ENCODE data around the gene GASK1B.

Gene GASK1B

DNA sequence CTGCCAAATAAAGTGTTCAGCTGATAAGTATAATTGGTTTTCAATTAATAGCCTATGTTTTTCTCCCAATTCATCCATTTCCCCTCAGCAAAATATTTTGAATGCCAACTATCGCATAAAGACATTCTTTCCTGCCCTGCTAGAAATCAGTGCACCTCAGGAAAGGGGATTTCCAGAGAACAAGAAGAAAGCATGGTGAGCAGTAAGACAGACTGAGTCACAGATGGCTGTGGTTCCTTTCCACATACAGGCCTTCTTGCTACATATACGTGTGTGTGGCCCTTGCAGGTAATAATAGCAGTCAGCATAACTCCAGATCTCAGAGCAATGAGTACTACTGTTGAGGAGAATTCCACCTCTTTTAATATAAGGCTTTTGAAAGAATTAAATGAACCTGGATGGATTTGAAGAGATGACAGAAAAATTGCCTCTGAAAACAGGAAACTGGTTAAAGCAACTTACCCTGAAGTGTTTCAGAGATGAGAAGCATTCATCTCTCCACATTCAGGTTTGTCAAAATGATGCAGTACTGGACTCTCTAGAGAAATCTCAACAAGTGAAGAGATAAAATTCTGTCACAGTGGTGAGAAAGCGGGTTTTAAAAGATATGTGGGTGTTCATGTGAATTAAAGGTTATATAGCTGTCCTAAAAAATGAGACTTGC is 13.6 kb downstream of the GASK1B start:
- H3K27ac ChIP-seq (ENCODE audit: low read length, poor library complexity, severe bottlenecking) = peak overlapping the region; percentile 91
- no peak overlapping the region for H2BK15ac ChIP-seq (ENCODE audit: low read depth, poor library complexity, severe bottlenecking)
- no peak overlapping the region for H3K14ac ChIP-seq (ENCODE audit: low read length in 2 of 2)
- H4K8ac ChIP-seq (ENCODE audit: low read length) = peak overlapping the region; percentile 80
- peaks cover 0 to 27% of the 10 kb centered on the region in 2 experiments for H3K36me3 ChIP-seq (ENCODE audit: control insufficient read depth in 1 of 2, insufficient read depth in 2 of 2, low read depth in 1 of 2, low read length in 2 of 2)
- no peak overlapping the region for H3K23ac ChIP-seq (ENCODE audit: low read length in 2 of 2)
- H3K4me3 ChIP-seq (ENCODE audit: insufficient read depth in 1 of 2, low read depth in 1 of 2, low read length in 2 of 2) = no peak overlapping the region
- H3K9ac ChIP-seq (ENCODE audit: low read length) = peak overlapping the region; percentile 65
- H4K91ac ChIP-seq (ENCODE audit: low read length) = no peak overlapping the region
- peaks cover 2% of the 10 kb centered on the region for H3K4me1 ChIP-seq (ENCODE audit: control insufficient read depth, insufficient read depth, low read depth, low read length)
- H3K9me3 ChIP-seq (ENCODE audit: control insufficient read depth, low read length) = no peaks in the 10 kb centered on the region
- H3K27me3 ChIP-seq (ENCODE audit: control insufficient read depth in 1 of 2, insufficient read depth in 1 of 2, low read length in 2 of 2) = no peaks in the 10 kb centered on the region
- H3K4me2 ChIP-seq (ENCODE audit: low read length, poor library complexity, severe bottlenecking) = no peak overlapping the region
- H2BK5ac ChIP-seq (ENCODE audit: low read depth, low read length, poor library complexity, severe bottlenecking) = no peak overlapping the region
- H3K79me1 ChIP-seq (replicated peaks; ENCODE audit: low read length, poor library complexity, severe bottlenecking) = peaks cover 11% of the 10 kb centered on the region
- H3K18ac ChIP-seq (ENCODE audit: low read depth in 1 of 2, low read length in 2 of 2) = peak overlapping the region in 1 of 2 experiments; percentile 13
- H2BK12ac ChIP-seq (ENCODE audit: low read length in 2 of 2) = no peak overlapping the region
- peak; percentile 84 for DNase-seq
- peak overlapping the region in 1 of 2 experiments; percentile 46 for H3K4ac ChIP-seq (ENCODE audit: low read depth in 1 of 2, low read length in 2 of 2)
- H2AK5ac ChIP-seq (ENCODE audit: low read length, severe bottlenecking) = no peak overlapping the region
- no peak overlapping the region for H2AFZ ChIP-seq (ENCODE audit: low read depth, low read length)
- H2BK120ac ChIP-seq (ENCODE audit: low read depth, low read length) = no peak overlapping the region
- 70% methylated on average over 2 of the region's 3 CpGs for WGBS

DNA sequence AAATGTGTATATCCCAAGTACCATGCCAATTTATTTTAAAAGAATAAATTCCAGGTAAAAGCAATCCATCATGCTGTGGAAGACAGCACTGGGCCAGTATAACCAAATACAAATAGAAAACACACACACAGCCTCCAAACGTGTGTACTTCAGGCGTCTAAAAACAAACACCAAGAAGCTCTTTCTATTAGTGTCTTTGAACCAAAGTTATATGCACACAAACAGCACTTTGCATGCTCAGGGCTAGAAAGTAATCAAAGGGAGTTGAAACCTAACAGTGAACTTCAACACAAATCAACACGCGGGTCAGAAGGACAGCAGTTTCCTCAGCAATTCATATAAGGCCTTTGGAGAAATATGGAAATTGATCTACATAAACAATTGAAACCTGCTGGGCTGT is 15.4 kb downstream of the GASK1B start:
- no peak overlapping the region for H2AFZ ChIP-seq (ENCODE audit: low read depth, low read length)
- peaks cover 8% of the 10 kb centered on the region for H3K79me1 ChIP-seq (replicated peaks; ENCODE audit: low read length, poor library complexity, severe bottlenecking)
- no peak overlapping the region for H3K23ac ChIP-seq (ENCODE audit: low read length in 2 of 2)
- no peak overlapping the region for H2BK15ac ChIP-seq (ENCODE audit: low read depth, poor library complexity, severe bottlenecking)
- no peak overlapping the region for H4K91ac ChIP-seq (ENCODE audit: low read length)
- H3K14ac ChIP-seq (ENCODE audit: low read length in 2 of 2) = no peak overlapping the region
- no peaks in the 10 kb centered on the region for H3K4me1 ChIP-seq (ENCODE audit: control insufficient read depth, insufficient read depth, low read depth, low read length)
- no peak overlapping the region for H3K4ac ChIP-seq (ENCODE audit: low read depth in 1 of 2, low read length in 2 of 2)
- H3K4me2 ChIP-seq (ENCODE audit: low read length, poor library complexity, severe bottlenecking) = no peak overlapping the region
- peak overlapping the region; percentile 73 for H2AK5ac ChIP-seq (ENCODE audit: low read length, severe bottlenecking)
- peaks cover 0 to 31% of the 10 kb centered on the region in 2 experiments for H3K36me3 ChIP-seq (ENCODE audit: control insufficient read depth in 1 of 2, insufficient read depth in 2 of 2, low read depth in 1 of 2, low read length in 2 of 2)
- WGBS = 49% methylated on average over 2 of the region's 4 CpGs
- H2BK120ac ChIP-seq (ENCODE audit: low read depth, low read length) = no peak overlapping the region
- H3K9me3 ChIP-seq (ENCODE audit: control insufficient read depth, low read length) = no peaks in the 10 kb centered on the region
- no peak overlapping the region for H2BK12ac ChIP-seq (ENCODE audit: low read length in 2 of 2)
- no peaks in the 10 kb centered on the region for H3K27me3 ChIP-seq (ENCODE audit: control insufficient read depth in 1 of 2, insufficient read depth in 1 of 2, low read length in 2 of 2)
- DNase-seq = no peak
- H4K8ac ChIP-seq (ENCODE audit: low read length) = no peak overlapping the region
- H2BK5ac ChIP-seq (ENCODE audit: low read depth, low read length, poor library complexity, severe bottlenecking) = no peak overlapping the region
- H3K18ac ChIP-seq (ENCODE audit: low read depth in 1 of 2, low read length in 2 of 2) = no peak overlapping the region
- H3K27ac ChIP-seq (ENCODE audit: low read length, poor library complexity, severe bottlenecking) = no peak overlapping the region
- peak overlapping the region; percentile 8 for H3K9ac ChIP-seq (ENCODE audit: low read length)
- no peak overlapping the region for H3K4me3 ChIP-seq (ENCODE audit: insufficient read depth in 1 of 2, low read depth in 1 of 2, low read length in 2 of 2)

GRCh38 chr4:158155656-158156356 is 17.0 kb downstream of the GASK1B start:
- peaks cover 3 to 45% of the 10 kb centered on the region in 2 experiments for H3K36me3 ChIP-seq (ENCODE audit: control insufficient read depth in 1 of 2, insufficient read depth in 2 of 2, low read depth in 1 of 2, low read length in 2 of 2)
- H4K91ac ChIP-seq (ENCODE audit: low read length) = no peak overlapping the region
- no peak overlapping the region for H3K27ac ChIP-seq (ENCODE audit: low read length, poor library complexity, severe bottlenecking)
- no peaks in the 10 kb centered on the region for H3K4me1 ChIP-seq (ENCODE audit: control insufficient read depth, insufficient read depth, low read depth, low read length)
- H2BK12ac ChIP-seq (ENCODE audit: low read length in 2 of 2) = no peak overlapping the region
- no peak overlapping the region for H3K4me2 ChIP-seq (ENCODE audit: low read length, poor library complexity, severe bottlenecking)
- H2AK5ac ChIP-seq (ENCODE audit: low read length, severe bottlenecking) = no peak overlapping the region
- no peak overlapping the region for H2BK15ac ChIP-seq (ENCODE audit: low read depth, poor library complexity, severe bottlenecking)
- H2AFZ ChIP-seq (ENCODE audit: low read depth, low read length) = no peak overlapping the region
- no peak overlapping the region for H3K4ac ChIP-seq (ENCODE audit: low read depth in 1 of 2, low read length in 2 of 2)
- no peak overlapping the region for H3K14ac ChIP-seq (ENCODE audit: low read length in 2 of 2)
- 50% methylated on average over 2 of the region's 8 CpGs for WGBS
- no peak for DNase-seq
- peak overlapping the region; percentile 77 for H2BK120ac ChIP-seq (ENCODE audit: low read depth, low read length)
- H3K79me1 ChIP-seq (replicated peaks; ENCODE audit: low read length, poor library complexity, severe bottlenecking) = peaks cover 9% of the 10 kb centered on the region
- no peak overlapping the region for H2BK5ac ChIP-seq (ENCODE audit: low read depth, low read length, poor library complexity, severe bottlenecking)
- H3K18ac ChIP-seq (ENCODE audit: low read depth in 1 of 2, low read length in 2 of 2) = no peak overlapping the region
- H3K4me3 ChIP-seq (ENCODE audit: insufficient read depth in 1 of 2, low read depth in 1 of 2, low read length in 2 of 2) = no peak overlapping the region
- no peak overlapping the region for H4K8ac ChIP-seq (ENCODE audit: low read length)
- H3K9me3 ChIP-seq (ENCODE audit: control insufficient read depth, low read length) = no peaks in the 10 kb centered on the region
- no peaks in the 10 kb centered on the region for H3K27me3 ChIP-seq (ENCODE audit: control insufficient read depth in 1 of 2, insufficient read depth in 1 of 2, low read length in 2 of 2)
- no peak overlapping the region for H3K23ac ChIP-seq (ENCODE audit: low read length in 2 of 2)
- H3K9ac ChIP-seq (ENCODE audit: low read length) = no peak overlapping the region

- H3K27me3 ChIP-seq (ENCODE audit: control insufficient read depth in 1 of 2, insufficient read depth in 1 of 2, low read length in 2 of 2) = no peaks in the 10 kb centered on the region
- peaks cover 9 to 76% of the 10 kb centered on the region in 2 experiments for H3K36me3 ChIP-seq (ENCODE audit: control insufficient read depth in 1 of 2, insufficient read depth in 2 of 2, low read depth in 1 of 2, low read length in 2 of 2)
- no peak overlapping the region for H3K23ac ChIP-seq (ENCODE audit: low read length in 2 of 2)
- no peak overlapping the region for H3K4me2 ChIP-seq (ENCODE audit: low read length, poor library complexity, severe bottlenecking)
- WGBS = 98% methylated on average over 2 of the region's 3 CpGs
- peaks cover 6% of the 10 kb centered on the region for H3K79me1 ChIP-seq (replicated peaks; ENCODE audit: low read length, poor library complexity, severe bottlenecking)
- H2BK12ac ChIP-seq (ENCODE audit: low read length in 2 of 2) = no peak overlapping the region
- H3K9me3 ChIP-seq (ENCODE audit: control insufficient read depth, low read length) = no peaks in the 10 kb centered on the region
- no peak overlapping the region for H3K27ac ChIP-seq (ENCODE audit: low read length, poor library complexity, severe bottlenecking)
- H2BK15ac ChIP-seq (ENCODE audit: low read depth, poor library complexity, severe bottlenecking) = no peak overlapping the region
- no peaks in the 10 kb centered on the region for H3K4me1 ChIP-seq (ENCODE audit: control insufficient read depth, insufficient read depth, low read depth, low read length)
- H3K4ac ChIP-seq (ENCODE audit: low read depth in 1 of 2, low read length in 2 of 2) = no peak overlapping the region
- no peak overlapping the region for H3K14ac ChIP-seq (ENCODE audit: low read length in 2 of 2)
- no peak overlapping the region for H3K4me3 ChIP-seq (ENCODE audit: insufficient read depth in 1 of 2, low read depth in 1 of 2, low read length in 2 of 2)
- H4K91ac ChIP-seq (ENCODE audit: low read length) = no peak overlapping the region
- peak overlapping the region; percentile 54 for H4K8ac ChIP-seq (ENCODE audit: low read length)
- no peak overlapping the region for H2AK5ac ChIP-seq (ENCODE audit: low read length, severe bottlenecking)
- no peak overlapping the region for H2BK120ac ChIP-seq (ENCODE audit: low read depth, low read length)
- no peak overlapping the region for H2AFZ ChIP-seq (ENCODE audit: low read depth, low read length)
- H2BK5ac ChIP-seq (ENCODE audit: low read depth, low read length, poor library complexity, severe bottlenecking) = peak overlapping the region; percentile 8
- no peak overlapping the region for H3K9ac ChIP-seq (ENCODE audit: low read length)
- H3K18ac ChIP-seq (ENCODE audit: low read depth in 1 of 2, low read length in 2 of 2) = no peak overlapping the region
- no peak for DNase-seq
Measured at GRCh38 chr4:158147151-158147550, 25.7 kb downstream of the GASK1B start.

All from mesenchymal stem cell (in vitro differentiated cells and primary cell).